Measurements from ENCODE around the gene RFX8. TPM values are rescaled to one million over a fixed set of nuclear protein-coding genes. Genes with fewer than 3 reads are reported as not detected.

The RFX8 gene
- total RNA-seq, 1 donor from 2014 or later, result not detected

GRCh38 chr2:101412092-101412694 is 62.7 kb downstream of the RFX8 start:
- H3K4me3 Mint-ChIP-seq (ENCODE audit: low read depth), result no peak overlapping the region
- TF ChIP-seq, protein P1, sequence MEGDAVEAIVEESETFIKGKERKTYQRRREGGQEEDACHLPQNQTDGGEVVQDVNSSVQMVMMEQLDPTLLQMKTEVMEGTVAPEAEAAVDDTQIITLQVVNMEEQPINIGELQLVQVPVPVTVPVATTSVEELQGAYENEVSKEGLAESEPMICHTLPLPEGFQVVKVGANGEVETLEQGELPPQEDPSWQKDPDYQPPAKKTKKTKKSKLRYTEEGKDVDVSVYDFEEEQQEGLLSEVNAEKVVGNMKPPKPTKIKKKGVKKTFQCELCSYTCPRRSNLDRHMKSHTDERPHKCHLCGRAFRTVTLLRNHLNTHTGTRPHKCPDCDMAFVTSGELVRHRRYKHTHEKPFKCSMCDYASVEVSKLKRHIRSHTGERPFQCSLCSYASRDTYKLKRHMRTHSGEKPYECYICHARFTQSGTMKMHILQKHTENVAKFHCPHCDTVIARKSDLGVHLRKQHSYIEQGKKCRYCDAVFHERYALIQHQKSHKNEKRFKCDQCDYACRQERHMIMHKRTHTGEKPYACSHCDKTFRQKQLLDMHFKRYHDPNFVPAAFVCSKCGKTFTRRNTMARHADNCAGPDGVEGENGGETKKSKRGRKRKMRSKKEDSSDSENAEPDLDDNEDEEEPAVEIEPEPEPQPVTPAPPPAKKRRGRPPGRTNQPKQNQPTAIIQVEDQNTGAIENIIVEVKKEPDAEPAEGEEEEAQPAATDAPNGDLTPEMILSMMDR (IDR thresholded peaks at IDR 0.05; ENCODE audit: unreplicated experiment), result no peak
- H3K27me3 Mint-ChIP-seq, result peaks cover 23% of the 10 kb centered on the region
- DNase-seq (ENCODE audit: low spot score, unreplicated experiment), result no peak
- no peaks in the 10 kb centered on the region for H3K4me1 Mint-ChIP-seq (ENCODE audit: low read depth)
- no peaks in the 10 kb centered on the region for H3K36me3 Mint-ChIP-seq (ENCODE audit: insufficient read depth)
- H3K9me3 Mint-ChIP-seq (ENCODE audit: low read depth), result peaks cover 5% of the 10 kb centered on the region
- H3K27ac Mint-ChIP-seq, result no peak overlapping the region

GRCh38 chr2:101410746-101411145 is 64.2 kb downstream of the RFX8 start:
- H3K27ac Mint-ChIP-seq, result no peak overlapping the region
- TF ChIP-seq, protein P1 (IDR thresholded peaks at IDR 0.05; ENCODE audit: unreplicated experiment), result no peak
- H3K36me3 Mint-ChIP-seq (ENCODE audit: insufficient read depth), result no peaks in the 10 kb centered on the region
- peaks cover 22% of the 10 kb centered on the region for H3K27me3 Mint-ChIP-seq
- H3K9me3 Mint-ChIP-seq (ENCODE audit: low read depth), result peaks cover 5% of the 10 kb centered on the region
- no peak for DNase-seq (ENCODE audit: low spot score, unreplicated experiment)
- no peaks in the 10 kb centered on the region for H3K4me1 Mint-ChIP-seq (ENCODE audit: low read depth)
- no peak overlapping the region for H3K4me3 Mint-ChIP-seq (ENCODE audit: low read depth)

- peaks cover under 1% of the 10 kb centered on the region for H3K9me3 Mint-ChIP-seq (ENCODE audit: low read depth)
- H3K27ac Mint-ChIP-seq, result no peak overlapping the region
- H3K36me3 Mint-ChIP-seq (ENCODE audit: insufficient read depth), result no peaks in the 10 kb centered on the region
- H3K27me3 Mint-ChIP-seq, result peaks cover 22% of the 10 kb centered on the region
- TF ChIP-seq, protein P1 (IDR thresholded peaks at IDR 0.05; ENCODE audit: unreplicated experiment), result no peak
- DNase-seq (ENCODE audit: low spot score, unreplicated experiment), result no peak
- no peak overlapping the region for H3K4me3 Mint-ChIP-seq (ENCODE audit: low read depth)
- H3K4me1 Mint-ChIP-seq (ENCODE audit: low read depth), result no peaks in the 10 kb centered on the region
Measured at GRCh38 chr2:101410114-101410513, 64.8 kb downstream of the RFX8 start.

DNA sequence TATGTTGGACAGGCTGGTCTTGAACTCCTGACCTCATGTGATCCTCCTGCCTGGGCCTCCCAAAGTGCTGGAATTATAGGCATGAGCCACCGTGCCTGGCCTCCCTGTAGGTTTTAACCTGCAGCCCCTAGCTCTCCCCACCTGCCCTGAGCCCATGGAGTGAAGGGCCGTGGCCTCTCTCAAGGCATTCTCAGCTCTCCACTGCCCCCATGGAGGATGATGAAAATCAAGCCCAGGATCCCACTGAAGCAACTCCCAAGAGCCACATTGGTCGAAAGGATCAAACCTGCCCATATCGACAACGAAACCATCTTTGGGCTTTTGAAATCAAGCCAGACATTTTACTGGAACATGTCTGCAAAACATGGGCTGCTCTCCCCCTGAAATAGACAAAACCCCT is 65.2 kb downstream of the RFX8 start:
- no peaks in the 10 kb centered on the region for H3K9me3 Mint-ChIP-seq (ENCODE audit: low read depth)
- no peaks in the 10 kb centered on the region for H3K36me3 Mint-ChIP-seq (ENCODE audit: insufficient read depth)
- no peak overlapping the region for H3K4me3 Mint-ChIP-seq (ENCODE audit: low read depth)
- peaks cover 22% of the 10 kb centered on the region for H3K27me3 Mint-ChIP-seq
- no peak for DNase-seq (ENCODE audit: low spot score, unreplicated experiment)
- no peaks in the 10 kb centered on the region for H3K4me1 Mint-ChIP-seq (ENCODE audit: low read depth)
- no peak overlapping the region for H3K27ac Mint-ChIP-seq
- TF ChIP-seq, protein P1 (IDR thresholded peaks at IDR 0.05; ENCODE audit: unreplicated experiment), result no peak

GRCh38 chr2:101408925-101409324 is 66.0 kb downstream of the RFX8 start:
- Mint-ChIP-seq H3K4me1 (ENCODE audit: low read depth) (no peaks in the 10 kb centered on the region), H3K27me3 (peaks cover 22% of the 10 kb centered on the region), H3K27ac (no peak overlapping the region), H3K4me3 (ENCODE audit: low read depth) (no peak overlapping the region), H3K9me3 (ENCODE audit: low read depth) (no peaks in the 10 kb centered on the region), H3K36me3 (ENCODE audit: insufficient read depth) (no peaks in the 10 kb centered on the region)
- TF ChIP-seq, protein P1 (IDR thresholded peaks at IDR 0.05; ENCODE audit: unreplicated experiment), result no peak
- DNase-seq (ENCODE audit: low spot score, unreplicated experiment), result no peak

All from progenitor cell of endocrine pancreas (in vitro differentiated cells).